OCI-M1 (cell line): ENCODE measurements around the gene POLRMT.
"Not testable (repeated sequence)": the region's sequence is repeated elsewhere in the genome, so short reads cannot be mapped to it uniquely, and the experiment has no call there.

ENCODE experiments used
- DNase-seq: peaks from one replicate; lab custom pipeline; 2025; lab: John Stamatoyannopoulos, UW

POLRMT gene

GRCh38 chr19:593055-593454 lies 40.3 kb downstream of the POLRMT start:
- DNase-seq, result no peak

GRCh38 chr19:592101-592500 lies 41.2 kb downstream of the POLRMT start:
- no peak for DNase-seq

- peak; percentile 26 for DNase-seq
Measured at GRCh38 chr19:591099-591958, 42.0 kb downstream of the POLRMT start.

- no peak for DNase-seq
Measured at GRCh38 chr19:590750-591098, 42.6 kb downstream of the POLRMT start.

GRCh38 chr19:590396-590745 lies 43.0 kb downstream of the POLRMT start:
- peak; percentile 39 for DNase-seq

GRCh38 chr19:589693-590395 lies 43.5 kb downstream of the POLRMT start, which contains the start of gene HCN2:
HCN2 (plus strand) TSS chr19:589881; CDS start chr19:589946, 65 bp downstream.
- no peak for DNase-seq

- peak; percentile 36 for DNase-seq
Measured at GRCh38 chr19:588741-589692, 44.3 kb downstream of the POLRMT start.

- DNase-seq, result peak; percentile 85
Measured at GRCh38 chr19:588093-588740, 45.1 kb downstream of the POLRMT start.

GRCh38 chr19:585551-586110 lies 47.7 kb downstream of the POLRMT start:
- DNase-seq, result no peak

- not testable (repeated sequence) for DNase-seq
Measured at GRCh38 chr19:585146-585545, 48.2 kb downstream of the POLRMT start.

- DNase-seq, result peak; percentile 50
Measured at GRCh38 chr19:584240-585001, 48.9 kb downstream of the POLRMT start.

- no peak for DNase-seq
Measured at GRCh38 chr19:583968-584239, 49.4 kb downstream of the POLRMT start.

GRCh38 chr19:583198-583967 lies 50.0 kb downstream of the POLRMT start:
- no peak for DNase-seq

- no peak for DNase-seq
Measured at GRCh38 chr19:582497-583197, 50.7 kb downstream of the POLRMT start.

GRCh38 chr19:581399-582111 lies 51.8 kb downstream of the POLRMT start:
- no peak for DNase-seq

- DNase-seq, result no peak
Measured at GRCh38 chr19:580274-580835, 53.0 kb downstream of the POLRMT start.

- DNase-seq, result no peak
Measured at GRCh38 chr19:579842-580155, 53.5 kb downstream of the POLRMT start.

GRCh38 chr19:579111-579841 lies 54.1 kb downstream of the POLRMT start:
- no peak for DNase-seq
